Esophagus muscularis mucosa (tissue), 3 donors: Measurements from ENCODE around the gene HLCS.

Source experiments
- CTCF ChIP-seq, 3 experiments: fragments of 200-600 bp in 2 of 3; fragments of 450-650 bp in 1 of 3; sonication (generic) in 2 of 3; IDR thresholded peaks; one replicate each; pipeline ENCODE4 v1.5.1; 2017 to 2019; ENCODE audit warnings: antibody characterized with exemption in 3 of 3, mild to moderate bottlenecking in 2 of 3, moderate library complexity in 1 of 3
- POLR2A ChIP-seq: fragments of 450-650 bp; IDR thresholded peaks from one replicate; pipeline ENCODE4 v1.6.1; 2017; ENCODE audit warnings: antibody characterized with exemption, moderate library complexity, mild to moderate bottlenecking, low read depth

DNA sequence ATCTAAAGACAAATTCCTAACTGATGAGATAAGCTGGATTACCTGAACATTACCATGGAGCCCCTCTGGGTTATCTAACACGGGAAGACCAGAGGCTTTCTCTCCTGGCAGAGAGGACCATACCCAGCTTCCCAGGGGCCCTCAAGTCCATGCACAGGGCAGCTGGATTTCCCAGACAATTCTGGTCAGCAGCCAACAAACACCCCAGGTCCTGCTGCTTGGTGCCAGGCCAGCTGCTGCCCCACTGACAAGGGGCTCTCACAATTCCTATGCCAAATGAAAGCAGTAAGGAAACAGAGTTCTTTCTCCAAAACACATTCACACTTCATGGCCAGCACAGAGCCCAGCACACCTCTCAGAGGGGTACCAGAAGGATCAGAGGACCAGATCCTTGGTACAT is 114.2 kb downstream of the HLCS start:
- TF ChIP-seq CTCF (IDR thresholded peaks at IDR 0.05) (no peak), POLR2A (no peak)
